HG02870 (cell line): ENCODE data around the gene CARS1.
A peak's percentile ranks its signal among the peaks of the same experiment; 100 is the strongest.
"Not testable (repeated sequence)": the region's sequence is repeated elsewhere in the genome, so short reads cannot be mapped to it uniquely, and the experiment has no call there.

Experiments
- ATAC-seq: cut with Tn5 transposase; IDR thresholded peaks from one replicate; pipeline ENCODE4 v1.9.1; 2021; ENCODE audit warnings: mild to moderate bottlenecking, moderate library complexity; ENCODE audit not compliant: unreplicated experiment

CARS1 gene

GRCh38 chr11:3063876-3064275 lies 6.7 kb upstream of the CARS1 start:
- not testable (repeated sequence) for ATAC-seq

- not testable (repeated sequence) for ATAC-seq
Measured at GRCh38 chr11:3063432-3063831, 6.2 kb upstream of the CARS1 start.

- ATAC-seq: no peak
Measured at GRCh38 chr11:3060436-3061025, 3.3 kb upstream of the CARS1 start.

GRCh38 chr11:3058753-3059664 lies 1.8 kb upstream of the CARS1 start:
- ATAC-seq: no peak

GRCh38 chr11:3056296-3057068 lies 741 bp downstream of the CARS1 start:
- ATAC-seq: no peak

GRCh38 chr11:3055891-3056290 lies 1.3 kb downstream of the CARS1 start:
- no peak for ATAC-seq

- ATAC-seq: no peak
Measured at GRCh38 chr11:3052567-3052966, 4.7 kb downstream of the CARS1 start.

- ATAC-seq: no peak
Measured at GRCh38 chr11:3052109-3052479, 5.1 kb downstream of the CARS1 start.

GRCh38 chr11:3051196-3052108 lies 5.8 kb downstream of the CARS1 start:
- ATAC-seq: no peak

GRCh38 chr11:3050386-3051195 lies 6.6 kb downstream of the CARS1 start:
- ATAC-seq: no peak

GRCh38 chr11:3049430-3050243 lies 7.6 kb downstream of the CARS1 start:
- peak; percentile 81 for ATAC-seq

GRCh38 chr11:3047637-3048036 lies 9.6 kb downstream of the CARS1 start:
- no peak for ATAC-seq

GRCh38 chr11:3046641-3047040 lies 10.6 kb downstream of the CARS1 start:
- ATAC-seq: no peak

GRCh38 chr11:3046190-3046589 lies 11.0 kb downstream of the CARS1 start:
- ATAC-seq: no peak

- ATAC-seq: no peak
Measured at GRCh38 chr11:3044915-3045314, 12.3 kb downstream of the CARS1 start.

GRCh38 chr11:3044004-3044403 lies 13.2 kb downstream of the CARS1 start:
- ATAC-seq: no peak

- ATAC-seq: no peak
Measured at GRCh38 chr11:3043315-3043871, 13.8 kb downstream of the CARS1 start.

GRCh38 chr11:3042496-3043314 lies 14.5 kb downstream of the CARS1 start:
- ATAC-seq: no peak
